K562 (cell line): ENCODE measurements around the gene ANKRD65. TPM values are rescaled to one million over a fixed set of nuclear protein-coding genes. Genes with fewer than 3 reads are reported as not detected.
A peak's percentile ranks its signal among the peaks of the same experiment; 100 is the strongest.

Experiments used
- ATAC-seq: fragments of 200-7000 bp; cut with Tn5 transposase; 3 replicates; pipeline ENCODE4 v1.9.1; 2020; ENCODE audit warnings: moderate library complexity
- BruUV-seq: library from RNA; stranded (reverse); fragments of 400-500 nt; replicated peaks from 2 replicates; lab custom pipeline; 2021; lab: Mats Ljungman, UMichigan
- CTCF ChIA-PET: fragments of 300-600 bp; formaldehyde crosslinking; extraction: SDS; loops from one replicate; lab custom pipeline; 2021; ENCODE audit warnings: low intra/inter-chr PET ratio; lab: Yijun Ruan, JAX
- POLR2A ChIA-PET: fragments of 300-600, 350-650 bp; sonication (Branson Sonifier 250); formaldehyde crosslinking; extraction: SDS; loops from one replicate; lab custom pipeline; 2021; ENCODE audit warnings: antibody characterized with exemption, inconsistent platforms; lab: Yijun Ruan, JAX
- DNase-seq, 4 experiments: peaks; one replicate each; pipeline versions ENCODE4 v3.0.0 to v3.0.0-alpha.2; 2011 to 2018; ENCODE audit warnings: low spot score in 3 of 4, mixed read lengths in 3 of 4; ENCODE audit errors: extremely low read depth in 1 of 4
- FAIRE-seq: peaks from 2 replicates; lab custom pipeline; 2011; peaks lifted over from hg19 to GRCh38; lab: Jason Lieb, UNC
- H2AFZ ChIP-seq: 2 replicates; pipeline ENCODE4 v1.6.0; 2011; ENCODE audit warnings: low read depth, low read length, control low read depth, inconsistent platforms
- H3K27ac ChIP-seq: fragments of 200-600 bp; 3 replicates; pipeline ENCODE4 v1.8.0; 2011; ENCODE audit warnings: low read depth, mild to moderate bottlenecking, control low read depth, inconsistent platforms, low read length, moderate library complexity, mixed read lengths; ENCODE audit errors: extremely low read depth
- H3K27me3 ChIP-seq, 2 experiments: fragments of 300-600 bp in 1 of 2; 2 replicates in 1 of 2; 3 replicates in 1 of 2; pipeline versions ENCODE4 v1.6.0 to v1.8.0; 2011; ENCODE audit warnings: inconsistent platforms in 2 of 2, low read length in 2 of 2, mild to moderate bottlenecking in 1 of 2, mixed read lengths in 1 of 2, moderate library complexity in 1 of 2; ENCODE audit not compliant: control insufficient read depth in 2 of 2, insufficient read depth in 2 of 2
- H3K36me3 ChIP-seq: fragments of 300-600 bp; 3 replicates; pipeline ENCODE4 v1.8.0; 2011; ENCODE audit warnings: mild to moderate bottlenecking, low read length, inconsistent platforms; ENCODE audit not compliant: control insufficient read depth, insufficient read depth
- H3K4me1 ChIP-seq, 2 experiments: fragments of 200-600 bp in 1 of 2; replicated peaks in 1 of 2; 2 replicates in 1 of 2; 3 replicates in 1 of 2; pipeline versions ENCODE4 v1.5.1 to v1.8.0; 2011; ENCODE audit warnings: inconsistent platforms in 2 of 2, low read length in 2 of 2, mild to moderate bottlenecking in 1 of 2, mixed read lengths in 1 of 2, moderate library complexity in 1 of 2; ENCODE audit not compliant: control insufficient read depth in 2 of 2, insufficient read depth in 2 of 2
- H3K4me2 ChIP-seq: 2 replicates; pipeline ENCODE4 v1.6.1; 2011; ENCODE audit warnings: low read length, control low read depth, inconsistent platforms, mixed read lengths; ENCODE audit not compliant: insufficient read depth
- H3K4me3 ChIP-seq: fragments of 200-600 bp; sonication (generic), shearing (Covaris generic); 2 replicates; pipeline ENCODE4 v1.5.1; 2016; ENCODE audit warnings: control low read depth, inconsistent platforms
- H3K79me2 ChIP-seq: fragments of 200-600 bp; 3 replicates; pipeline ENCODE4 v1.8.0; 2011; ENCODE audit warnings: low read length, inconsistent platforms; ENCODE audit not compliant: control insufficient read depth, insufficient read depth
- H3K9ac ChIP-seq, 2 experiments: 2 replicates each; pipeline versions ENCODE4 v1.6.0 to v1.6.1; 2011; ENCODE audit warnings: low read depth in 2 of 2, low read length in 2 of 2, control low read depth in 1 of 2, inconsistent platforms in 1 of 2, mild to moderate bottlenecking in 1 of 2, mixed read lengths in 1 of 2; ENCODE audit not compliant: insufficient read depth in 1 of 2
- H3K9me1 ChIP-seq: one replicate; pipeline ENCODE4 v1.6.0; 2011; ENCODE audit warnings: inconsistent platforms, mild to moderate bottlenecking, low read length, moderate library complexity; ENCODE audit not compliant: control insufficient read depth, insufficient read depth
- H3K9me3 ChIP-seq: replicated peaks from 2 replicates; pipeline ENCODE4 v1.5.1; 2011; ENCODE audit warnings: low read depth, low read length, inconsistent platforms; ENCODE audit not compliant: control insufficient read depth, insufficient read depth
- H4K20me1 ChIP-seq: replicated peaks from 2 replicates; pipeline ENCODE4 v1.6.1; 2011; ENCODE audit warnings: low read length, inconsistent platforms, mixed read lengths; ENCODE audit not compliant: control insufficient read depth, insufficient read depth
- CUX1 ChIP-seq: fragments of 200-800 bp; sonication (Bioruptor generic); IDR thresholded peaks from 2 replicates; pipeline ENCODE4 v1.6.1; 2016; ENCODE audit warnings: missing genetic modification characterization, missing compliant biosample characterization
- POLR2G ChIP-seq: fragments of 200-400 bp; formaldehyde crosslinking; IDR thresholded peaks from 2 replicates; pipeline ENCODE4 v1.6.1; 2017; ENCODE audit warnings: low read depth, mild to moderate bottlenecking, antibody characterized with exemption, low read length, moderate library complexity
- WGBS: fragments of 100-300 bp; shearing (Covaris generic); methylation state at CpG from one replicate; pipeline ENCODE4 v1.1.6; 2016; ENCODE audit warnings: low coverage, mixed read lengths; ENCODE audit not compliant: insufficient coverage; ENCODE audit errors: missing lambda C conversion rate; 5-methylcytosine and 5-hydroxymethylcytosine counted together
- in situ Hi-C: fragments of 300-500 bp; cut with MboI; formaldehyde crosslinking; loops from 4 replicates; pipeline ENCODE4 v1.15.0; 2018; ENCODE audit warnings: inconsistent platforms, mixed read lengths
- intact Hi-C: fragments of 100-400 bp; cut with micrococcal nuclease; formaldehyde crosslinking; loops from 2 replicates; pipeline ENCODE4 v1.14.2; 2022
- polyA plus RNA-seq, 8 experiments: library from polyadenylated mRNA; depleted of rRNA in 4 of 8; stranded (reverse) in 5 of 8; unstranded in 3 of 8; fragments of >200 nt; fragmentation: Nextera tagmentation in 2 of 8; fragmentation: Illumina TruSeq in 1 of 8; extraction: Ambion mirVana in 2 of 8; extraction: Trizol in 1 of 8; gene quantifications; 2 replicates each; pipeline versions ENCODE4 v1.2.1 to v1.2.3, GENCODE V29; 2011 to 2014; ENCODE audit warnings: inconsistent platforms in 1 of 8, missing spikeins in 1 of 8
- total RNA-seq, 7 experiments: library from RNA; depleted of rRNA in 6 of 7; stranded (reverse); fragments of >200 nt in 6 of 7; fragmentation: Illumina TruSeq in 2 of 7; extraction: Trizol in 2 of 7; gene quantifications; 2 replicates each; pipeline versions ENCODE4 v1.2.1 to v1.2.3, GENCODE V29; 2011 to 2021; ENCODE audit warnings: low replicate concordance in 1 of 7

ANKRD65 gene
- total and polyA plus RNA-seq, 9 of the 15 experiments (the other 6 are each of a cell fraction or from before 2014, with no cell fraction given) = not detected

DNA sequence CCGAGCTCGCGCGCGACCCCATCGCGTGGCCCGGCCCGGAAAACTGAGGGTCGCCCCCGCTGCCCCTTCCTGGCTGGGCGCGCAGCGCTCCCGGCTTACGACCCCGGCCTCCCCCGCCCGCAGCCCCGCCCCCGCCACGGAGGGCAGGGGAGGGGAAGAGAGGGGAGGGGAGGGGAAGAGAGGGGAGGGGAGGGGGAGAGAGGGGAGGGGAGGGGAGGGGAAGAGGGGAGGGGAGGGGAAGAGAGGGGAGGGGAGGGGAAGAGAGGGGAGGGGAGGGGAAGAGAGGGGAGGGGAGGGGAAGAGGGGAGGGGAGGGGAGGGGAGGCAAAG is 6.7 kb upstream of the ANKRD65 start:
- no TSS peak for BruUV-seq
- no peaks in the 10 kb centered on the region for H3K9me3 ChIP-seq
- DNase-seq (no peak), FAIRE-seq (no peak), ATAC-seq (no peak)
- no peaks in the 10 kb centered on the region for H3K79me2 ChIP-seq
- peak overlapping the region in 1 of 2 experiments; percentile 75; a peak in 2 of 4 replicates for H3K9ac ChIP-seq
- intact Hi-C loops = no loop called here
- no peaks in the 10 kb centered on the region for H4K20me1 ChIP-seq
- H3K27ac ChIP-seq = no peak overlapping the region
- peaks cover 19 to 61% of the 10 kb centered on the region in 2 experiments for H3K4me1 ChIP-seq
- no peaks in the 10 kb centered on the region for H3K36me3 ChIP-seq
- H2AFZ ChIP-seq = 0 out of 2 replicates have a peak overlapping the region, but pooled peaks have one; percentile 4
- no peaks in the 10 kb centered on the region for H3K9me1 ChIP-seq
- TF ChIP-seq POLR2G (0 out of 2 replicates have a peak, but pooled peaks have one; percentile 5), CUX1 (CRISPR knock-in tag) (no peak)
- in situ Hi-C loops = no loop called here
- ChIA-PET POLR2A (interaction anchor here (0.6 kb wide), 1 partner anchor 20 kb away, joined by 3 read pairs; no protein-coding TSS in a partner anchor), CTCF (no interaction called here)
- H3K4me2 ChIP-seq = peak overlapping the region; percentile 45; the same call in 1 of the 2 replicates
- WGBS = 0% methylated on average over 4 of the region's 22 CpGs
- no peaks in the 10 kb centered on the region for H3K27me3 ChIP-seq
- H3K4me3 ChIP-seq = peak overlapping the region; percentile 51
